Panc1 (cell line): ENCODE data around the gene GPR153. TPM values are rescaled to one million over a fixed set of nuclear protein-coding genes. Genes with fewer than 3 reads are reported as not detected.
A peak's percentile ranks its signal among the peaks of the same experiment; 100 is the strongest.

Experiments used
- ATAC-seq: fragments of 200-7000 bp; cut with Tn5 transposase; 2 replicates; pipeline ENCODE4 v1.9.1; 2020; ENCODE audit warnings: mild to moderate bottlenecking, moderate library complexity
- BruUV-seq: library from RNA; stranded (reverse); fragments of 400-500 nt; replicated peaks from 2 replicates; lab custom pipeline; 2021; lab: Mats Ljungman, UMichigan
- CTCF ChIA-PET: fragments of 300-600 bp; sonication (Branson Sonifier 250); formaldehyde crosslinking; loops from one replicate; lab custom pipeline; 2022; ENCODE audit warnings: antibody characterized with exemption; lab: Charles Lee
- POLR2A ChIA-PET: fragments of 300-600 bp; sonication (Branson Sonifier 250); formaldehyde crosslinking; loops from one replicate; lab custom pipeline; 2022; ENCODE audit warnings: antibody characterized with exemption; lab: Charles Lee
- DNase-seq: peaks from one replicate; pipeline ENCODE4 v3.0.0-alpha.2; 2010; ENCODE audit warnings: low read depth, low spot score
- H3K27ac ChIP-seq: 2 replicates; pipeline ENCODE4 v1.5.1; 2011; ENCODE audit warnings: mild to moderate bottlenecking, low read length, inconsistent platforms
- H3K27me3 ChIP-seq: fragments of 200-500 bp; sonication (Bioruptor generic); 2 replicates; pipeline ENCODE4 v1.6.0; 2014; ENCODE audit warnings: low read length, inconsistent platforms; ENCODE audit not compliant: control insufficient read depth, insufficient read depth
- H3K36me3 ChIP-seq: fragments of 200-500 bp; sonication (Bioruptor generic); 2 replicates; pipeline ENCODE4 v1.5.1; 2014; ENCODE audit warnings: inconsistent platforms, mild to moderate bottlenecking, low read length, moderate library complexity; ENCODE audit not compliant: control insufficient read depth, insufficient read depth
- H3K4me1 ChIP-seq: 2 replicates; pipeline ENCODE4 v1.5.1; 2011; ENCODE audit warnings: inconsistent platforms, mild to moderate bottlenecking, low read length, moderate library complexity; ENCODE audit not compliant: control insufficient read depth, insufficient read depth
- H3K4me3 ChIP-seq, 2 experiments: 2 replicates each; pipeline ENCODE4 v1.5.1; 2011 to 2012; ENCODE audit warnings: low read depth in 2 of 2, low read length in 2 of 2, mild to moderate bottlenecking in 2 of 2, inconsistent platforms in 1 of 2, moderate library complexity in 1 of 2
- H3K9me3 ChIP-seq: fragments of 200-500 bp; sonication (Bioruptor generic); 2 replicates; pipeline ENCODE4 v1.5.1; 2014; ENCODE audit warnings: low read depth, mild to moderate bottlenecking, inconsistent platforms, low read length, moderate library complexity; ENCODE audit not compliant: control insufficient read depth, insufficient read depth
- POLR2AphosphoS5 ChIP-seq: IDR thresholded peaks from 2 replicates; pipeline ENCODE4 v1.6.1; 2012; ENCODE audit warnings: mild to moderate bottlenecking, low read depth, low read length, moderate library complexity
- SIN3A ChIP-seq: IDR thresholded peaks from 2 replicates; pipeline ENCODE4 v1.6.1; 2012; ENCODE audit warnings: low read depth, mild to moderate bottlenecking, low read length, moderate library complexity, borderline replicate concordance; ENCODE audit not compliant: insufficient read depth
- TCF7L2 ChIP-seq: IDR thresholded peaks from 2 replicates; pipeline ENCODE4 v1.6.1; 2011; ENCODE audit warnings: mild to moderate bottlenecking, low read depth, low read length, inconsistent platforms
- in situ Hi-C: cut with HindIII; loops from 2 replicates; pipeline ENCODE4 v1.10.0; 2016; ENCODE audit warnings: low sequenced_read_pairs, low pct_unique_long_range_greater_than_20kb
- intact Hi-C: fragments of 100-400 bp; cut with micrococcal nuclease; formaldehyde crosslinking; loops from one replicate; pipeline ENCODE4 v1.10.0; 2022; ENCODE audit not compliant: unreplicated experiment
- total RNA-seq: library from RNA; stranded (reverse); gene quantifications from one replicate; pipeline ENCODE4 v1.2.1, GENCODE V29; 2021; ENCODE audit not compliant: unreplicated experiment
- TF ChIP-seq, protein P1 (sequence below), 2 experiments: IDR thresholded peaks; 2 replicates each; pipeline ENCODE4 v1.6.1; 2011 to 2012; ENCODE audit warnings: low read depth in 2 of 2, control low read depth in 1 of 2, low read length in 1 of 2, mild to moderate bottlenecking in 1 of 2, moderate library complexity in 1 of 2; ENCODE audit not compliant: insufficient read depth in 1 of 2
- TF ChIP-seq, protein P2 (sequence below): fragments of 450-650 bp; IDR thresholded peaks from 2 replicates; pipeline ENCODE4 v1.5.1; 2017; ENCODE audit warnings: mild to moderate bottlenecking

The GPR153 gene
- total RNA-seq, 1 experiment from 2014 or later = 5.5 TPM

DNA sequence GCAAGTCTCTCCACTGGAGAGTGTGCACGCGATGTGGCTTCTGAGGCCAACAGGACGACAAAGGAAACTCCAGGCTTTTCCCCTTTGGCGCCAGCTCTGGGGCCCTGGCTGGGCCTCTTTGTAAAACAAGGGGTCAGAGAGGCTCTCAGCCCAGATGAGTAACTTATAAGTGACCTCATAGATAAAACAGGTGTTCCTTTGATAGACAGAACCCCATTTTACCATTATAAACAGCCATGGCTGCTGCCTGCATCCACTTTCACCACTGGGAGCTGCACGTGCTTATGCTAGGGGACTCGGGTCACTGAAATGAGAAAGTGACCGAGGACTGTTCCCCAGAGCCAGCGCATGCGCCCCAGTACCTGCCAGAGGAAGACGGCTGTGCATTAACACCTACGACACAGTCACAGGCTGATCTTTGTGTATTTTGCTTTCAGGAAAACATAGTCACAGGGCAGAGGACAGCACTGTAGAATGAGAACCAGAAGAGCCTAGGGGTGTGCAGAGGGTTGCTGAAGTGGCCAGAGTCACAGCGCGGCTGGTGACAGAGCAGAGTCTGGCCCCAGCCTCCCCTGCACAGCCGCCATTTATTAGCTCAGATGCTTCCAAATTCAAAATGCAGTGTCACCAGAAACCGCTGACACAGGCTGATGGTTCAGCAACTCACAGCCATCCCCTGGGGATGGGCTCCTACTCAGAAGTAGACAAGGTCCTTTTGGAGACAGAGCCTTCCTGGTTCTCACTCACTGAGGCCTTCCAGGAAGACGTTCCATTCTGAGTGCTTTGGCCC lies 42.3 kb downstream of the GPR153 start:
- Histone ChIP-seq H3K36me3 (no peaks in the 10 kb centered on the region), H3K4me1 (no peaks in the 10 kb centered on the region; the same call in 1 of the 2 replicates), H3K4me3 (no peak overlapping the region), H3K9me3 (no peaks in the 10 kb centered on the region), H3K27ac (no peak overlapping the region), H3K27me3 (no peaks in the 10 kb centered on the region)
- intact Hi-C loops = no loop called here
- ATAC-seq = no peak
- CTCF ChIA-PET = interaction anchor here (0.7 kb wide), 1 partner anchor 14 kb away, joined by 12 read pairs; no protein-coding TSS in a partner anchor
- BruUV-seq = no TSS peak
- TF ChIP-seq, protein P1, sequence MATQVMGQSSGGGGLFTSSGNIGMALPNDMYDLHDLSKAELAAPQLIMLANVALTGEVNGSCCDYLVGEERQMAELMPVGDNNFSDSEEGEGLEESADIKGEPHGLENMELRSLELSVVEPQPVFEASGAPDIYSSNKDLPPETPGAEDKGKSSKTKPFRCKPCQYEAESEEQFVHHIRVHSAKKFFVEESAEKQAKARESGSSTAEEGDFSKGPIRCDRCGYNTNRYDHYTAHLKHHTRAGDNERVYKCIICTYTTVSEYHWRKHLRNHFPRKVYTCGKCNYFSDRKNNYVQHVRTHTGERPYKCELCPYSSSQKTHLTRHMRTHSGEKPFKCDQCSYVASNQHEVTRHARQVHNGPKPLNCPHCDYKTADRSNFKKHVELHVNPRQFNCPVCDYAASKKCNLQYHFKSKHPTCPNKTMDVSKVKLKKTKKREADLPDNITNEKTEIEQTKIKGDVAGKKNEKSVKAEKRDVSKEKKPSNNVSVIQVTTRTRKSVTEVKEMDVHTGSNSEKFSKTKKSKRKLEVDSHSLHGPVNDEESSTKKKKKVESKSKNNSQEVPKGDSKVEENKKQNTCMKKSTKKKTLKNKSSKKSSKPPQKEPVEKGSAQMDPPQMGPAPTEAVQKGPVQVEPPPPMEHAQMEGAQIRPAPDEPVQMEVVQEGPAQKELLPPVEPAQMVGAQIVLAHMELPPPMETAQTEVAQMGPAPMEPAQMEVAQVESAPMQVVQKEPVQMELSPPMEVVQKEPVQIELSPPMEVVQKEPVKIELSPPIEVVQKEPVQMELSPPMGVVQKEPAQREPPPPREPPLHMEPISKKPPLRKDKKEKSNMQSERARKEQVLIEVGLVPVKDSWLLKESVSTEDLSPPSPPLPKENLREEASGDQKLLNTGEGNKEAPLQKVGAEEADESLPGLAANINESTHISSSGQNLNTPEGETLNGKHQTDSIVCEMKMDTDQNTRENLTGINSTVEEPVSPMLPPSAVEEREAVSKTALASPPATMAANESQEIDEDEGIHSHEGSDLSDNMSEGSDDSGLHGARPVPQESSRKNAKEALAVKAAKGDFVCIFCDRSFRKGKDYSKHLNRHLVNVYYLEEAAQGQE (IDR thresholded peaks at IDR 0.05; ENCODE audit: insufficient read depth in 1 of 2, low read depth in 2 of 2, low read length in 1 of 2) = no peak
- TF ChIP-seq, protein P2, sequence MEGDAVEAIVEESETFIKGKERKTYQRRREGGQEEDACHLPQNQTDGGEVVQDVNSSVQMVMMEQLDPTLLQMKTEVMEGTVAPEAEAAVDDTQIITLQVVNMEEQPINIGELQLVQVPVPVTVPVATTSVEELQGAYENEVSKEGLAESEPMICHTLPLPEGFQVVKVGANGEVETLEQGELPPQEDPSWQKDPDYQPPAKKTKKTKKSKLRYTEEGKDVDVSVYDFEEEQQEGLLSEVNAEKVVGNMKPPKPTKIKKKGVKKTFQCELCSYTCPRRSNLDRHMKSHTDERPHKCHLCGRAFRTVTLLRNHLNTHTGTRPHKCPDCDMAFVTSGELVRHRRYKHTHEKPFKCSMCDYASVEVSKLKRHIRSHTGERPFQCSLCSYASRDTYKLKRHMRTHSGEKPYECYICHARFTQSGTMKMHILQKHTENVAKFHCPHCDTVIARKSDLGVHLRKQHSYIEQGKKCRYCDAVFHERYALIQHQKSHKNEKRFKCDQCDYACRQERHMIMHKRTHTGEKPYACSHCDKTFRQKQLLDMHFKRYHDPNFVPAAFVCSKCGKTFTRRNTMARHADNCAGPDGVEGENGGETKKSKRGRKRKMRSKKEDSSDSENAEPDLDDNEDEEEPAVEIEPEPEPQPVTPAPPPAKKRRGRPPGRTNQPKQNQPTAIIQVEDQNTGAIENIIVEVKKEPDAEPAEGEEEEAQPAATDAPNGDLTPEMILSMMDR = no peak
- TF ChIP-seq POLR2AphosphoS5 = no peak
- TF ChIP-seq SIN3A = no peak
- TF ChIP-seq TCF7L2 = no peak
- POLR2A ChIA-PET = no interaction called here
- DNase-seq = no peak
- in situ Hi-C loops = no loop called here

DNA sequence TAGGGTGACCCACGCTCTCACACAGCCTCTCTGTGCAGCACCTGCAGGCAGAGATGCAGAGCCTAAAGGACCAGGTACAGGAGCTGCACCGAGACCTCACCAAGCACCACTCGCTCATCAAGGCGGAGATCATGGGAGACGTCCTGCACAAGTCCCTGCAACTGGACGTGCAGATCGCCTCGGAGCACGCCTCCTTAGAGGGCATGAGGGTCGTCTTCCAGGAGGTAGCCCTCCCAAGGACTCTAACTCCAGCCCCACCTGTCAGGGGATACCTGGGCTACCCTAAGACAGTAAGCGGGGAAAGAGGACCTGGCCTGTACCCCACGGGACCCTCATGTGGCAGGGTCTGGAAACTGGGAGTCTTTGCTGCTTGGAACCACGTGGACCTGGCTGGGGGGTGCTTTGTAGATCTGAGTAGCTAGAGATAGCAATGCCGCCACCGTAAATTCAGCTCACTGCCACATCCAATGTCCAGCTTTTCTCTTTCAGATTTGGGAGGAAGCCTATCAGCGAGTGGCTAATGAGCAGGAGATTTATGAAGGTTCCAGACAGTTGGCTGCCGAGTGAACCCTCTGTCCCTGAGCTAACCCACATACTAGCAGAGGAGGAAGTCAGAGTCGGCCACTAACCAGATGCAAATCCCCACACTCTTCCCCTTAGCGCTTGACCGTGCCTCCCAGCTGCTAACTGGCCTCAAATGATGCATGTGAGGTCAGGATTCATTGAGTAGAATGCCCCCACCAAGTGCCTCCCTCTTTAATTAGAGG lies 48.5 kb downstream of the GPR153 start:
- peaks cover 5% of the 10 kb centered on the region for H3K4me1 ChIP-seq
- intact Hi-C loops = no loop called here
- no peaks in the 10 kb centered on the region for H3K36me3 ChIP-seq
- H3K9me3 ChIP-seq = no peaks in the 10 kb centered on the region
- no peak overlapping the region for H3K27ac ChIP-seq
- ChIA-PET POLR2A (no interaction called here), CTCF (no interaction called here)
- TF ChIP-seq POLR2AphosphoS5 = no peak; the same call in 1 of the 2 replicates
- TF ChIP-seq, protein P1 (IDR thresholded peaks at IDR 0.05; ENCODE audit: insufficient read depth in 1 of 2, low read depth in 2 of 2, low read length in 1 of 2) = no peak
- TF ChIP-seq TCF7L2 = no peak
- TF ChIP-seq, protein P2 = no peak
- TF ChIP-seq SIN3A = no peak
- BruUV-seq = TSS peak; percentile 55
- ATAC-seq (no peak), DNase-seq (no peak)
- no peaks in the 10 kb centered on the region for H3K27me3 ChIP-seq
- in situ Hi-C loops = no loop called here
- H3K4me3 ChIP-seq = no peak overlapping the region
